Measurements from ENCODE around the gene SF3B5. TPM values are rescaled to one million over a fixed set of nuclear protein-coding genes. Genes with fewer than 3 reads are reported as not detected.
"Not testable (repeated sequence)": the region's sequence is repeated elsewhere in the genome, so short reads cannot be mapped to it uniquely, and the experiment has no call there.

Gene SF3B5
- total RNA-seq, 1 experiment from 2014 or later = 84.4 TPM

DNA sequence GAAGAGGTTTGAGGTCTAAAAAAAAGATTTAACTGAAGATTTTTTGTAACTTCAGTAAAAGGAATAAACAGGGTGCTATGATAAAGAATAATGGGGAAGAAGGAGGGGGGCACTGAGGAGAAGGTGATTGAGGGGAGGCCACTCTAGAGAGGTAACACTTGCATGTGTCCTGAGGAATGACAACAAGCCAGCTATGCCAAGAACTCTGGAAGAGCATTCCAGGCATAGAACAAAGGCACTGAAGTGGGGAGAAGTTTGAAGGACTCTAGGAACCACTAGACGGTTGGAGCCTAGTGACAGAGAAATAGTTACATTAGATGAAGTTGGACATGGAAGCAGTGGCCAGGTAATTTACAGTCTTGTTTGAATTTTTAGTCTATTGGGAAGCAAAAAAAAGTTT is 10.8 kb upstream of the SF3B5 start:
- no peak for DNase-seq (ENCODE audit: extremely low read depth, low read depth)

DNA sequence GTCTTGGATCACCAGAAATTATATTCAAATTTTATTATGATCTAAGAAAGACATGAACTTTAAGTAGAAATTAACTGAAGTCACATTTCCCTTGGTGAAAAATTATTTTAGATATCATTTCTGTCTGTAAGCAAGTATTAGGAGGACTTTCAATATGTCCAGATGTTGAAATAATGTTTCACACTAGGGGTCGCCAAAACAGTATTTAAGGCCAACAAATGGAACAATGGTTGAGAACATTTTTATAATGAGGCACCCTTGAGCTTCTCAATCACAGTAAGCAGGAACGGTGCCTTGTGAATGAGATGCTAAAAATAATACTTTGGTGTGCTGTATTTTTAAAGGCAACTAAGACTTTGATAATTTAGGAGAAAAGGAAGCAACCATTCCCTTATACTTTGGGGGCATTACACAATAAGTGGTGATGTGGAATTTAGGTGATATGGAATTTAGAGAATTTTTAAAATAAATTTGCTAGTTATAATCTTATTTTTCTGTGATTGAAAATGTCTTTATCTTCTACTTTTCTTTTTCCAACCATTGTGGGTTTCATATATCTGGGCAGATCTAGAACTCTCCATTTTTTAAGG is 9.6 kb upstream of the SF3B5 start:
- DNase-seq (ENCODE audit: extremely low read depth, low read depth) = peak; percentile 66

DNA sequence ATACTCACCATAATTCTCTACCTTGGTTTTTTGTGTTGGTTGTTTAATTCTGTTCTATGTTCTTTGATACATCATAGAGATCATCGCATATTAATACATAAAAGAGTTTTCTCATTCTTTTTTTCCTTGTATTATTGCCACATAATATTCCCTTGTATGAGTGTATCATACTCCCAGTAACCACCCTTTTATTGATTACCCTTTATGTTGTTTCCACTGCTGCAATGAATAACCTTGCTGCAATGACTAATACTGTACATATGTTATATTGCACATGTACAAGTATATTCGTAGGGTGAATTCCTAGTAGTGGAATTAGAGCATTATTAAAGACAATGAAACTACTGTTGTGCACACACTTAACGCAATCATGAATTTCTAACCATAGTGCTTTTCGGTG is 9.1 kb upstream of the SF3B5 start:
- no peak for DNase-seq (ENCODE audit: extremely low read depth, low read depth)

DNA sequence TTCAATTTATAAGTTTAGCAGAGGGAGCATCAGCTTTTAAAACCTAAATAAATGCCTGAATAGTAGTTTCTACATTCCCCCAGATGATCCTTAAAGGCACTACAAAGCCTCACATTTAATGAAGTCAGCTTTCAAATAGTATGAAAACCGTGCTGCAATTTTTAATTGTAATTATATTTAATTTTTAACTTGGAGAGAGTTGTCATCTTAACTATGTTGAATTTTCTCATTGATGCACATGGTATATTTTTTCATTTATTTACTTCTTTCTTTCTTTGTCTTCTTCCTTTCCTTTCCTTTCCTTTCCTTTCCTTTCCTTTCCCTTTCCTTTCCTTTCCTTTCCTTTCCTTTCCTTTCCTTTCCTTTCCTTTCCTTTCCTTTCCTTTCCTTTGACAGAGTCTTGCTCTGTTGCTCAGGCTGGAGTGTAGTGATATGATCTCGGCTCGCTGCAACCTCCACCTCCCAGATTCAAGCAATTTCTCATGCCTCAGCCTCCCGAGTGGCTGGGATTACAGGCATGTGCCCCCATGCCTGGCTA is 7.7 kb upstream of the SF3B5 start:
- DNase-seq (ENCODE audit: extremely low read depth, low read depth) = no peak

DNA sequence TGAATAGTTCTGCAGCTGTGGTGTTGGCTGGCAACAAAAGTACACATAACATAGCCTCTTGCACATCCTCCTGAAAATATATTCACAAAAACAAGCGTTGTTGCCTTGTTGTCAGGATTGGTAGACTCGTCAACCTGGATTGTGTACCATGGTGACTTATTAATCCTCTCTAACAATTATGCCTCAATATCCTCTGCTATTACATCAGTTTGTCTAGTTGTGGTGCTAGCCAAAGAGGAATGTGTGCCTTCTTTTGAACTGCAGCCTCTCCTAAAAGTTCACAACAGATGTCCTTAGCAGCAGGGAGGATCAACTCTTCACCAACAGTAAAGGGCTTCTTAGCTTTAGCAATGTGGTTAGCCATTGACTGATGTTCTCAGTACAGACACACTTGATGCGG is 3.6 kb upstream of the SF3B5 start:
- DNase-seq (ENCODE audit: extremely low read depth, low read depth) = no peak

DNA sequence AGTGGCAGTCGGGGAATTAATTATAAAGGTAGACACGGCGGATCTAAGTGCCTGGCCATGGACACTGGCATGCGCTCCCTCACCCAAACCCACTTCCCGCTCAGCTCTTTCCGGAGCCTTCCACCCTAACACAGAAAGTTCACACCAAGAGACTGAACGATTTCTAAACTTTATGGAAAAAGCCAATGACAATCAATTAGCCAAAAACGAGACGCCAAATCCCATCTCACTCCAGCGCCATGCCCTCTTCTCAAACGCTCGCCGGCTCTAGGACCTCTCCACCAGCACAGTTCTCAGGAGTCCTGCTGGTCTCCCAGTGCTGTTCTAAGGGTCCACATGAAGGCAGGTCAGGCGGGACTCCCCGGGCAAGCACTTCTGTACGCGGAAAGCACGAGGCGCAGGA is 641 bp downstream of the SF3B5 start:
- no peak for DNase-seq (ENCODE audit: extremely low read depth, low read depth)

DNA sequence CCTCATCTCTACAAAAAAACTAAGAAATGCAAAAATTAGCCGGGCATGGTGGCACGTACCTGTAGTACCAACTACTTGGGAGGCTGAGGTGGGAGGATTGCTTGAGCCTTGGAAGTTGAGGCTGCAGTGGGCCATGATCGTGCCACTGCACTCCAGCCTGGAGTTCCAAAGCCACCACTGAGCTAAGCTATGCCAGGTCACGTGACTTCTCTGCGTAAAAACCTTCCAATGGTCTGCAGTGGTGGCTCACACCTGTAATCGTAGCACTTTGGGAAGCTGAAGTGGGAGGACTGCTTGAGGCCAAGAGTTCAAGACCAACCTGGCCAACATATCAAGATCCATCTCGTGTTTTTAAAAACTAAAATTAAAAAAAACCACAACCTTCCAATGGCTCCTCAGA is 1.7 kb downstream of the SF3B5 start:
- DNase-seq (ENCODE audit: extremely low read depth, low read depth) = no peak

DNA sequence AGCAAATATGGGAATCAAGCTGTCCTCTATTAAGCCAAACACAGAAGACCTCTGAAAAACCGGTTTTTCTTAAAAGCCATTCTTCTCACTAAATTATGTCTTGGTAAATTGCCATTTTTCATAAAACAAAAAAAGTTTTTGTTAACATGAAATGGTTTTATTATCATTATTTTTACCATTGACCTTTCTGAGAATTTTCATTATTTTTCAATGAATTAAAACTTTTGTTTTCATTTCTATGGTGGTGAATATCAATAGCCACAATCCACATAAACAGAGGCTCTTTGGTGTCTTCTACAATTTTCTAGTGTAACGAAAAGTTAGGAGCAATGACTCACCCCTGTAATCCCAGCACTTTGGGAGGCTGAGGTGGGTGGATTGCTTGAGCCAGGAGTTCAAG is 2.1 kb downstream of the SF3B5 start:
- no peak for DNase-seq (ENCODE audit: extremely low read depth, low read depth)

DNA sequence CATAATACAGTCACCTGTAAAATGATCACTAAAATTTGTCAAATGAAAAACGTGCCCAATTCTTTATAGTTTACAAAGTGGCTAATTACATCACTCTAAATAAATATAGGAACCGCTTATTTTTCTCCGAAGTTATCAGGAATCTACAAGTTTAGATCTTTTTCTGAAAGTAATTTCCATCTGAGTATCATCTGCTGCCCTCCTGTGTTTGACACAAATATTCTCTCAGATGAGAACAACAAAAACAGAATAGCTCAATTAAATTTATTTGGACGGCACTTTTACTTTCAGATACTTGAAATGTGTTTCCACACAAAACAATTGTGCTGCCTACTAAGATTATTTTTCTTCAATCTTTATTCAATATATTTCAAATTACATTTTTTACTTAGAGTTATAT is 5.0 kb downstream of the SF3B5 start:
- no peak for DNase-seq (ENCODE audit: extremely low read depth, low read depth)

DNA sequence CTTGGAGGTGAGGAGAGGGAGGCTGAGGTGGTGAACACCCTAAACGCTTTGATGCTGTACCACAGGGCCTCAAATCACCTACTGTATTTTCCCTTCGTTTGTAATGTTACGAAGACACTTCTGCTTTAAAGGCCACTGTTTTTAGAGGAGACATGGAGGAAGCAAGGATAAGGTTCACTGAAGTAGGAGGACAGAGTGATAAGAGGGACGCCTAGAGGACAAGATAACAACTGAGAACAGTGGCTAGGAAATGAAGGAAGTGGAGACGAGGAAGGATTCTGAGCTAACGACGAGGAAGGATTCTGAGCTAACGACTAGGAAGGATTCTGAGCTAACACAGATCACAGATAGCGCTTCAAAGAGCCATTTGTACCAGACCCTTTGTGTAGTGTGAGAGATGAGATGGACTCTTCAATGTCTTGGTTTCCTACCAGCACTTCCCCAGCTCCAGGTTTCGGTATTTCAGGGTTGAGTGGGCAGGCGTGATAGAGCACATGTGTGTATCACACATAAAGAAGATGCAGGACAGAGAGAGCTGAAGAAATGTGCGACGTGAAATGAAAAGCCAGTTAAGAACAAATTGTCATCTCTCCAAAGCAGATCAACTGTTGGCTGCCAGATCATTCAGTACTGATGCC is 7.5 kb downstream of the SF3B5 start:
- DNase-seq (ENCODE audit: extremely low read depth, low read depth) = no peak

DNA sequence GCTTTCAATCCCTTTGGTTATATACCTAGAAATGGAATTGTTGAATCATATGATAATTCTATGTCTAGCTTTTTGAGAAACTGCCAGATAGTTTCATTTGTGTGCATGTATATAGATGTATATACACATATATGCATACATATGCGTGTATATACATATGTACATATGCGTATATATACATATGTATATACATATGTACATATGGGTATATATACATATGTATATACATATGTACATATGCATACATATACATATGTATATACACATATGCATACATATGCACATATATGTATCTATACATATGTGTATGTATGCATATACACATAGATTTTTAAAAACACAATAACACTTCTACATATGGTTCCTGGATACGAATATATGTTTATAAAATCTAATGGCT is 8.4 kb downstream of the SF3B5 start:
- no peak for DNase-seq (ENCODE audit: extremely low read depth, low read depth)

DNA sequence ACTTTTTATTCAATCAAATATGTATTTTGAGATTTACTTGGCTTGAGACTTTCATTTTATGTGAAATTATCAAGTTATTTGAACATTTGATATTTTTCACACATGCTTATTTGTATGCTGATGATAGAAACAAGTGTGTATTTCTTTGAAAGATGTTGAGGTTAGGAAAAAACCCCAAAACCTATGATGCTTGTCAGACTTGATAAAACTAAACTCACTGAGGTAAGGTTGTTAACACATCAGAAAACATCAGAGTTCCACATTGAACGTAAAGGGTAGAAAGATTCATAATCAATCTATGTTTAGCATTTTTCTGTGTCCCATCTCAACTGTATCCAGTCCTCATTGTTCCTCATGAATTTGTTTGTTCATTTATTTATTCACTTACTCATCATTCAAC is 12.2 kb downstream of the SF3B5 start:
- DNase-seq (ENCODE audit: extremely low read depth, low read depth) = no peak

DNA sequence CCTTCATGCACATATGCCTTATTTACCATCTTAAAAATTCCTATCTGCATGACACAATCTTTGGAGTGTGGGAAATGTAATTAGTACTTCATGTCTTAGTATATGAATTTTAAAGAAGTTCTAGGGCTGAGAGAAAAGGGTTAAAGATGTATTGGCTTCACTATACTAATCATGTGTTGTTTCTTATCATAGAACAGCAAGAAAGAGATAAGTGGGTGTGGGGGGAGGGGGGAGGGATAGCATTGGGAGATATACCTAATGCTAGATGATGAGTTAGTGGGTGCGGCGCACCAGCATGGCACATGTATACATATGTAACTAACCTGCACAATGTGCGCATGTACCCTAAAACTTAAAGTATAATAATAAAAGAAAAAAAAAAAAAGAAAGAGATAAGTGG is 13.0 kb downstream of the SF3B5 start:
- not testable (repeated sequence) for DNase-seq (ENCODE audit: extremely low read depth, low read depth)

DNA sequence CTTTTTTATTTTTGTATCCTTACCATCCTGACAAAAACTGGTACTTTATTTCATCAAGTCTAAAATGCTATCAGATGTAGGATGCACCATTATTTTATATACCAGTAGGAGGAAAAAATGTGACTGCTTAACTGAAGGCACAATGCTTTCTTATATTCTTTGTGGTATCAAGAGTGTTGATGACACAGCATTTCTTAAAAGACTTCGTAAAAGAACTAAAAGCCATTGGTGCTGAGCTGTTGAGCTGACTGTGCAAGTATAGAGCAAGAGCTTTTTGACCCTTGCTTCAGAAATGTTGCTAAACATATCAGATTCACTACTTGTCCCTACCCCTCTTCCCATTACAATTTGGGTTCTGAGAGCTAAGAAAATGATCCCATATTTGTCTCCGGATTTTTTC is 17.5 kb downstream of the SF3B5 start:
- DNase-seq (ENCODE audit: extremely low read depth, low read depth) = no peak

DNA sequence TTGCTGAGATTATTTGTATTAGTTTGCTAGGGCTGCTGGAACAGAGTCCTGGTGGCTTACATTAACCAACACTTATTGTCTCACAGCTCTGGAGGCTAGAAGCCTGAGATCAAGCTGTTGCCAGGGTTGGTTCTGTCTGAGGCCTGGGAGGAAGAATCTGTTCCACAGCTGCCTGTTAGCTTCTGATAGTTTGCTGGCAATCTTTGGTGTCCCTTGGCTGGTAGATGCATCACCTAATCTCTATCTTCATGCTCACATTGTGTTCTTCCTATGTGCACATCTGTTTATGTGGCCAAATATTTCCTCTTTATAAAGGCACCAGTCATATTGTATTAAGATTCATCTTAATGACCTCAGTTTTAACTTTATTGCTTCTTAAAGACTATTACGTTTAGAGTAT is 19.5 kb downstream of the SF3B5 start:
- no peak for DNase-seq (ENCODE audit: extremely low read depth, low read depth)

DNA sequence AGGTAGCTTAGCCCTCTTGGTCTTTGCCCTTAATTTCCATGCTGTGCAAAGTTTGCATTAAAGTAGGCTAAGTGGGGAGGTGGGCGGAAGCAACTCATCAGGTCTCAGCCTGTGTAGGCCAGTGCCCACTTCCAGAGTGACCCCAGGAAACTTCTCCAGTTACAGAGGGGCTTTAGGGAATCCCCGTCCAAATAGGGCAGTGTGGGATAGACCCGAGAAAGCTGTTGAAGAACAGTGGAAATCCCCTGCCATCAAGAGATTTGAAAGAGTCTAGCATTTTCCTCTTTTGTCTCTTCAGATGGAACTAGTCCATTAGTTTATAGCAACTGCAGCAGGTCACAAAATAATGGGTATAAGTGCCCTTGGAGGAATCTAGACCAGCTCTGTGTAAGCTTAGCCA is 20.2 kb downstream of the SF3B5 start:
- no peak for DNase-seq (ENCODE audit: extremely low read depth, low read depth)

DNA sequence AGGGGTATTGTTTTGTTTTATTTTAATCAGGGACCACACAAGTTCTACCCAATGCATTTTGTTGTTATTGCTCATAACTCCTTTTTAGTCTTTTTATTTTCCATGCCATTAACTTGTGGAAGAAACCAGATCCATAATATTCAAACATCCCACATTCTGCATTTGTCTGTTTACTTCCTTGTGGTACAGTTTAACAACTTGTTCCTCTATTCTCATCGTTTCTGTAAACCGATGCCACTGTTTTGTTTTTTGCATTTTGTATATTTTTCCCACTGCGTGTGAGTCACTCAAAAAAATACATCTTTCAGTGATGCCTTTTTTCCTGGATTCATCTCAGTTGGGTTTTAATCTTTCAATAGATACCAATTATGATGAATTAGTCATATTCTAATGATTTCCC is 22.3 kb downstream of the SF3B5 start:
- DNase-seq (ENCODE audit: extremely low read depth, low read depth) = no peak

DNA sequence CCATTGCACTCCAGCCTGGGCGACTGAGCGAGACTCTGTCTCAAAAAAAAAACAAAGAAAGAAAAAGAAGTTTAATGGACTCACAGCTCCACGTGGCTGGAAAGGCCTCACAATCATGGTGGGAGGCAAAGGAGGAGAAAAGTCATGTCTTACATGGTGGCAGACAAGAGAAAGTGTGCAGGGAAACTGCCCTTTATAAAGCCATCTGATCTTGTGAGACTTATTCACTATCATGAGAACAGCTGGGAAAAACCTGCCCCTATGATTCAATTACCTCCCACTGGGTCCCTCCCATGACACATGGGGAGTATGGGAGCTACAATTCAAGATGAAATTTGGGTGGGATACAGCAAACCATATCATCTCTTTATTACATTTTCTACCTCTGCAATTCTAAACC is 25.9 kb downstream of the SF3B5 start:
- DNase-seq (ENCODE audit: extremely low read depth, low read depth) = no peak

DNA sequence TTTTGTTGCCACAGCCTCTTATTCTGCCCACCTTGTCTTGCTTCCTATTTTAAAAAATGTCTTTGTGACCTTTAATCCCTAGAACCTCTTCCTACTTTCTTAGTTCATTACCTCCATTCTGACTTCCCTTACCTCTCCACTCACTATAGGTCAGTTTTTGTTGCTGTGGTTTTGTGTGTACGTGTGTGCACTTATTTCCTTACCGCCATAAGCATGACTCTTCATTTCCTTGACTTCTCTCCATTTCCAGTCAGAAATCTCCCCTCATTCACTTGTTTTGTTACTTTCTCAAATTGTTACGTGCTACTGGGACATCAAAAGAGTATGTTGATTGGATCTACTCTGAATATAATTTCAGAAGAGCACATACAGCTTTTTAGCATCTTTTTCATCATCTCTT is 26.6 kb downstream of the SF3B5 start:
- DNase-seq (ENCODE audit: extremely low read depth, low read depth) = no peak

DNA sequence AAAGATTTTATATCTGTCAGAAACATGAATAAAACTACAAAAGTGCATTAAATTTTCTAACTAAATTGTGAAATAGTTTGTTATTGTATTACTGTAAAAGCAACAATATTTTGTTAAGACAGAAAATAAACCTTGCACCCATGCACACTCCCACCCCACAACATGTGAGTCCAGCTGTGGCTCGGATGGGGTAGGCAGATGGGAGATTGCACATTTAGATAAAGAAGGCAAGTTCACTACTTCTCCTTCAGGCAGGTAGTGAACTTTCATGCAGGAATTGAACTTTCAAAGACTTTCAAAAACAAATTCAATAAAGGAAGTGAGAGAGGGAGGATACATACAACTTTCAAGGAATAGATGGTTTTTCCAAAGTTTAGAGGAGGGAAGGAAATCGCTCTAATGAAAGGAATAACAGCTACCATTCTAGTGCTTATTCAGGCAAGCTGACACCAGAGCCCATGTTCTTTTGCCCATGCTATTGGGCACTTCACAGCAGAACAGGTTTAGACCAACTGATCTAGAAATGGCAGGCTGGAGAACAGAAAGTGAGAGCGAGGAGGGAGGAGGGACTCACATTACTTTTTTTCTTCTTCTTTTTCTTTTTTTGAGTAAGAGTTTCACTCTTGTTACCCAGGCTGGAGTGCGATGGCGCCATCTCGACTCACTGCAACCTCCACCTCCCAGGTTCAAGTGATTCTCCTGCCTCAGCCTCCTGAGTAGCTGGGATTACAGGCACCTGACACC is 28.5 kb downstream of the SF3B5 start:
- no peak for DNase-seq (ENCODE audit: extremely low read depth, low read depth)

DNA sequence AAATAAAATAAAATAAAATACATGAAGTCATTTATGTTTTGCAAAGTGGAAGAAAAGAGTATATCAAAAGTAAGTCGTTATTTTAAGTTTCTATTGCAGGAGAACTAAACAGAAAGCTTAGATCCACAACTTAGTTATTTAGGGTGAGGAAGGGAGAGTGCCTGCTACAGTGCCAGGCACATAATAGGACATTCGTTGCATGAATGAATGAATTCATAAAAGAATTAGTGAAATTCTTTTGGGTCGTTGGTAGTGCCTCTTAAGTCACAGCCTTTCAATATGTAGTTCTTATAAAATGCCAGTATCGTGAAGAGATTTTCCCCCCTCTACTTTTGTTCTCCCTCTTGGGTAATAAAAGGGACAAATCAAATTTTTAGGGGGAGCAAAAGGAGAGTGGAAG is 29.1 kb downstream of the SF3B5 start:
- no peak for DNase-seq (ENCODE audit: extremely low read depth, low read depth)

DNA sequence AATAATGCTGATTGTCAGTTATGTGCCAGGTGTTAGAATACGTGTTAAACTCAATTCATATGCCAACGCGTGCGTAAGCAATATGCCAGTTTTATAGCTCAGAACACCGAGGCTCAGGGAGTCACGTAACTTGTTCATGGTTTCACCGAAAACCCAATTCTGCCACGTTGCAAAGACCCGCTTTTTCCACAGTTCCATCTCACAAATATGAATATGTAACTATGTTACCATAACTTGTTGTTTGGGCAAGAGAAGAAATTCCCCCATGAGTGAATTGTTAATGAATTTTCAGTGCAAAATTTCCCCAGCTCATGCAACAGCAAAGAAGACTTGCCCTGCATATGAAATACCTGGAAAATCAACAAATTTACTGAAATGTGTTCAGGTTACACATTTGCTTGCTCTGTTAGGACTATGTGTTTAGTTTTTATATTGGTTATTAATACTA is 30.1 kb downstream of the SF3B5 start:
- DNase-seq (ENCODE audit: extremely low read depth, low read depth) = no peak

Measured in NCI-H460 (cell line).